Stimulated activated CD8-positive, alpha-beta memory T cell treated with anti-CD3 and anti-CD28 coated beads, Interleukin-4, amount 100 ng/mL, for 4 hours (primary cell): Measurements from ENCODE around the gene C19orf67.
"Not testable (repeated sequence)": the region's sequence is repeated elsewhere in the genome, so short reads cannot be mapped to it uniquely, and the experiment has no call there.

ENCODE experiments used
- DNase-seq, 2 donors: peaks; one replicate each; pipeline ENCODE4 v3.0.0-alpha.2; 2020; ENCODE audit warnings: low read depth in 2 of 2, low spot score in 1 of 2

C19orf67 gene

DNA sequence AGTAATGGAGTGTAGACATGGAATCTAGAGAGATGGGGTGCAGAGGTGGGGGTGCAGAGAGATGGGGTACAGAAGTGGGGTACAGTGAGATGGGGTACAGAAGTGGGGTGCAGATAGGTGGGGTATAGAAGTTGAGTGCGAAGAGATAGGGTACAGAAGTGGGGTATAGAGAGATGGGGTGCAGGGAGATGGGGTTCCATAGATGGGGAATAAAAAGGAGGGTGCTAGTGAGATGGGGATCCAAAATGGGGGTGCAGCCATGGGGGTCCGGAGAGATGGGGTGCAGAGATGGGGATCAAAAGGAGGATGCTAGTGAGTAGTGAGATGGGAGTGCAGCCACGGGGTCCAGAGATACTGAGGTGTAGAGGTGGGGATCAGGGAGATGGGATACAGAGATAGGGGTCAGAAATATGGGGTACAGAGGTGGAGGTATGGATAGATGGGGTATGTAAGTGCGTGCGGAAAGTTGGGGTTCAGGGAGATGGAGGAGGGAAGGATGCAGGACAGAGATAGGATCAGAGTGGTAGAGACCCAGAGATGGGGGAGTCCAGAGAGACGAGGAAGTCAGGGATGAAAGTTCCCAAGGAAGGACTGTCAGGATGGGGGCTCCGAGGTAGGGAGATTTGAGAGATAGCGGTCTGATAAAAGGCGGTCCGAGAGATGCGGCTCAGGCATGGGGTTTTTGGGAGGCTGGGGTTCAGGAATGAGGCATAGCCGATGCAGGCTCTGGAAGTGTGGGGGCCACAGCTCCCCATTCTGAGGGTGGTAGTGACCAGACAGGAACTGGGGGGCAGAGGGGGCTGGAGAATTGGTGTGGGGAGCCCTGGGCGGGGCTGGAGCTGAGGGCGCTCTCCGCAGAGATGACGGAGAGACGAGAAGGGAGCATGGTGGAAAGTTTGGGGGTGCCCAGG, 27.1 kb downstream of the C19orf67 start:
- no peak for DNase-seq

DNA sequence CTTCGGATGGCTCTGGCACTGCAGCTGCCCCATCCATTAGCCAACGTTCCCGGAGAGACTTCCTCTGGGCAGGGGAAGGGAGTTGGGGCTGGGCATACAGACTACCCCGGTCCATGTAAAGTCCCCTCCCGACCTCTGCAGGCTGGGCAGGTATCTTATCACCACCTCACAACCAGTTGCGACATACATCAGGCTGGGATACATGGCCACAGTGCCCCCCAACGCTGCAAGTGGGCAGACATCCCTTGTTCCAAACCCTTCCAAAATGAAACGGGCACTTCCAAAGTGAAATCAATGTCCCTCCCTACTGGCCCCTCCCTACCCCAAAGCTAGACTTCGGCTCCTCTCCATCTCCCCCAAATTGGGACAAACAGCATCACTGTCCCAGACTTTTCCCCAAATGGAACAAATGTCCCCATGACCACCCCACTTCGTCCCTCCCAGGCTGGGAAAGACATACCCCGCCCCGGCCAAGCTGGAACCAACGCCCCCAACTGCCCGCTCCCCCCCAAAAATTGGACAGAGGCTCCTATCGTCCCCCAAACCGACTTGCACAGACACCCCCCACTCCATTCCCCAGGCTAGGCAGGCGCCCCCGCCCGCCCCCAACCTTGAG, 28.7 kb downstream of the C19orf67 start:
- no peak for DNase-seq

DNA sequence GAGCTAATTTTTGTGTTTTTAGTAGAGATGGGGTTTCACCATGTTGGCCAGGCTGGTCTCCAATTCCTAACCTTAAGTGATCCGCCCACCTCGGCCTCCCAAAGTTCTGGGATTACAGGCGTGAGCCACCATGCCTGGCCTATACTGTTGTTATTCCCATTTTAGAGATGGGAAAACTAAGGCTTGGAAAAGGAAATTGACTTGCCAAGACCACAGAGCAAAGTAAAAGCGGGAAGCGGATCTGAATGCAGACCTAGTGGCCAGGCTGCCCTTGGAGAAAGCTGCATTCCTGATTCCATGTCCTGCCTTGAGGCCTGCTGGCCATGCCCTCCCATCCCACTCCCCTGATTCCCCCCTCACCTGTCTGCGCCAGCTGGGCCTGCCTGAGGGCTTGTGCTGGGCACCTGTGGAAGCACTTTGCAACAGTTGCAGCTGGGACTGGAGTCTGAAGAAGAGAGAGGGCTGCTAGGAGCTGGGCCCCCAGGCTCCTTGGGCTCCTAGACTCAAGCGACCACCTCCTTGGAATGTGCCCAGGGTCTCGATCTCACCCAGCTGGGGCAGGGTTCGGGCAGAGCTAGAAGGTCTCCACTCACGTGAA, 29.4 kb downstream of the C19orf67 start:
- DNase-seq: no peak

DNA sequence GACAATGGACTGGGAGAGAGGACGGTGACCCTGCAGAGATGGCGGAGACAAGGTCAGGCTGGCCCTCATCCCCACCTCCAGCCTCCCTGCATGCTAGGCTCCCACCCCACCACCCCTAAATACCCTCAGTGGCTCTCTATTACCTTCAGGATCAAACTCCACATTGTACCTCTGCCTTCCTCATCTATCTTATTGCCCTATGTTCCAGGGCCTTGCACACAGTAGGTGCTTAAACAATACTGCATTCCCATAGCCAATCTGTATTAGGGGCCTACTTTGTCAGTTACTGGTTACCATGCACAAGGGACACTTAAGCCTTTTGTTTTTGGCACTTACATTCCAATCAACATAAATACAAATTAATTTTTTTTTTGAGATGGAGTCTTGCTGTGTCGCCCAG, 30.2 kb downstream of the C19orf67 start:
- no peak for DNase-seq

DNA sequence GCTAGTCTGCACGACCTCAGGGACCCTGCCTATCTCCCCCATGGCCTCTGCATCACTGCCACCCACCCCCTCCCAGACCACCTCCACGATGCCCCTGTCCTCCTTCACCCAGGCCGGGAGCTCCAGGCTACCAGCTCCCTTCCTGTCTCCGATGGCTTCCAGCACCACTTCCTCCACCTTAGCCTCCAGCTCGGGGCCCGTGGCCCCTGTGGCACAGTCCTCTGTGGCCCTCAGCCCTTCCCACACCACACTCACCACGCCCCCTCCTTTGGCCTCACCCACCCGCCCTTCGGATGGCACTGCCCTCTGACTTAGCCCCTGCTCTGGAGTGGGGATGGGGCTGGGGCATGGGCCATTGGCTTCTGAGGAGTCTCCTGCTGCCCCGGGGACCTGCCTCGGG, 30.9 kb downstream of the C19orf67 start:
- DNase-seq: no peak

DNA sequence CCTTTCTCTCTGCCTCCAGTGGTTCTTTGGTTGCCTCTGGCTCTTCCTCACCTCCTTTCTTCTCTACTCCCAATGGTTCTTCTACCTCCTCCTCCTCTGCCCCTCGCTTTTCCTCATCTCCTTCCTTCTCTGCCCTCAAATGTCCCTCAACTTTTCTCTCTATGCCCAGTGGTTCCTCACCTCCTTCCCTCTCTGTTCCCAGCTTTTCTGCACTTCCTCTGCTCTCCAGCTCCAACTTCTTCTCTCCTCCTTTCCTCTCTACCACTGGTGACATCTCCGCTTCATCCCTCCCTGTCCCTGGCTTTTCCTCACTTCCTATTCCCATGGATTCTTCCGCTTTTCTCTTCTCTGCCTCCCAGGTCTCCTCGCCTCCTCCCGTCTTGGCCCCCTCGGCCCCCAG, 31.5 kb downstream of the C19orf67 start:
- no peak for DNase-seq

DNA sequence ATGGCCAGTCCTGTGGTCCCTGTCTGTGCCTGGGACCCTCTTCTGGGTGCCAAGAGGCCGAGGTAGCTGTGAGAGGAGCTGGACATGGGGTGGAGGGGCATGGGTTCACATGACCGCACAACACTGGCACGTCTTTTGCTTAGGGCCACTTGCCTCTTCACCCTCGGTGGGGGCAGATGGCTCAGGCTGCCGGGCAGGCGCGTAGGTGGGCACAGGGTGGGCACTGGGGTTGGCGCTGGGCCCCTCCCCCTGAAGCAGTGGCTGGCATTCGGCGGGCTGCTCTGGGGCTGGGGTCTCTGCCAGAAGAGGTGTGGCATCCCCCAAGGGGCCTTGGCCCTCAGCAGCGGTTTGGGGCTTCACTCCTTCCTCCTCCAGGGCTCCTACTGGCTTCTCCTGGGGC, 32.1 kb downstream of the C19orf67 start:
- DNase-seq: no peak

DNA sequence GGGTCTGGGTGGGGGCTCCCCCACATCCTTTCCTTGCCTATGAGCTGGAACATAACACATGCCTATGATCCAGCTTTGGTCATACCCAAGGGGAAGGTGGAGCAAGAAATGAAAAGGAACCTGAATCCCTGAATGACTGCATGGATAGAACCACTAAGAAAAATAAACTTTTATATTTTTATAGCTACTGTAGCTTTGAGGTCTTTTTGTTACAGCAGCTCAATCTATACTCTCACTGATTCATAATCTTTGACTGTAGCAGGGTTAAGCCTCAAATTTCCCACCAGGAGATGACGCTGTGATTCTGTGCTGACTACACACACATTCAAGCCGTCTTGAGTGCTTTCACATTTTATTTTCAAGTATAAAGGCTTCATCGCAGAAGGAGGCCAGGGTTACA, 32.6 kb downstream of the C19orf67 start:
- DNase-seq: no peak

DNA sequence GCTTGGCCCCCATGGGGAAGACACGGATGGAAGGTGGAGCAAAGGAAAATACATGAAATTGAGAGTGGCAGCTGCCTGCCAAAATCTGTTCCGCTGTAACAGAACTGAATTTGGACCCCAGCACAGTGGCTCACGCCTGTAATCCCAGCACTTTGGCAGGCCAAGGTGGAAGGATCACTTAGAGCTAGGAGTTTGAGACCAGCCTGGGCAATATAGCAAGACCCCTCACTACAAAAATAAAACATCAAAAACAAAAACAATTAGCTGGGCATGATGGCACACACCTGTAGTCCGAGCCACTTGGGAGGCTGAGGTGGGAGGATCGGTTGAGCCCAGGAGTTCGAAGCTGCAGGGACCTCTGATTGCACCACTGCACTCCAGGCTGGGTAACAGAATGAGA, 33.1 kb downstream of the C19orf67 start:
- DNase-seq: no peak

DNA sequence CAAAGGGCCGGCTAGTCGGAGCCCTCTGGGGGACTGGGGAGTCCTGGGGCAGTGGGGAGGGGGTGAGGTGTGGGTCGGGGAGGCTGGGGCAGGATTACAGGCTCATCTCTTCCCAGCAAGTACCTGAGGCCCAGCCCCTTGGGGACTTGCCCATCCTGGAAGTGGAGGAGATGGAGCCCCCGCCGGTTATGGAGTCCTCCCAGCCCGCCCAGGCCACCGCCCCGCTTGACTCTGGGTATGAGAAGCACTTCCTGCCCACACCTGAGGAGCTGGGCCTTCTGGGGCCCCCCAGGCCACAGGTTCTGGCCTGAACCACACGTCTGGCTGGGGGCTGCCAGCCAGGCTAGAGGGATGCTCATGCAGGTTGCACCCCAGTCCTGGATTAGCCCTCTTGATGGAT, 33.6 kb downstream of the C19orf67 start:
- no peak for DNase-seq

DNA sequence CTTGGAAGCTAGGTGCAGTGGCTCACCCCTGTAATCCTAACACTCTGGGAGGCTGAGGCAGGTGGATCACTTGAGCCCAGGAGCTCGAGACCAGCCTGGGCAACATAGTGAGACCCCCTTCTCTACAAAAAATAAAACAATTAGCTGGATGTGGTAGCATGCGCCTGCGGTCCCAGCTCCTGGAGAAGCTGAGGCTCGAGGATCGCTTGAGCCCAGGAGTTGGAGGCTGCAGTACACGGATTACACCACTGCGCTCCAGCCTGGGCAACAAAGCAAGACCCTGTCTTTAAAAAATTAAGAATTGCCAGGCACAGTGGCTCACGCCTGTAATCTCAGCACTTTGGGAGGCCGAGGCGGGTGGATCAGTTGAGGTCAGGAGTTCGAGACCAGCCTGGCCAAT, 34.6 kb downstream of the C19orf67 start:
- DNase-seq: not testable (repeated sequence)

DNA sequence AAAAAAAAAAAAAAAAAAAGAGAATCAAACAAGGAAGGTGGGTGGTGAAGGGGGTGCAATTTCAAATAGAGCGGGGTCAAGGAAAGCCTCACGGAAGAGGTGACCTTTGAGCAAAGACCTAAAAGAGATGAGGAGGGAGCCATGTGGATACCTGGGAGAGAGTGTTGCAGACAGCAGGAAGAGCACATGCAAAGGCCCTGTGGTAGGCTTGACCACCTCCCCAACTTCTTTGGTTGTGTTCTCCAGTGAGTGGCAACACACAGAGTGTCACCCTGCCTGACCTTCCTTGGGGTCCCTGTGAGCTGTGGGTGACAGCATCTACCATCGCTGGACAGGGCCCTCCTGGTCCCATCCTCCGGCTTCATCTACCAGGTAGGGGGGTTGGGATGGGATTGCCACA, 35.1 kb downstream of the C19orf67 start:
- no peak for DNase-seq

DNA sequence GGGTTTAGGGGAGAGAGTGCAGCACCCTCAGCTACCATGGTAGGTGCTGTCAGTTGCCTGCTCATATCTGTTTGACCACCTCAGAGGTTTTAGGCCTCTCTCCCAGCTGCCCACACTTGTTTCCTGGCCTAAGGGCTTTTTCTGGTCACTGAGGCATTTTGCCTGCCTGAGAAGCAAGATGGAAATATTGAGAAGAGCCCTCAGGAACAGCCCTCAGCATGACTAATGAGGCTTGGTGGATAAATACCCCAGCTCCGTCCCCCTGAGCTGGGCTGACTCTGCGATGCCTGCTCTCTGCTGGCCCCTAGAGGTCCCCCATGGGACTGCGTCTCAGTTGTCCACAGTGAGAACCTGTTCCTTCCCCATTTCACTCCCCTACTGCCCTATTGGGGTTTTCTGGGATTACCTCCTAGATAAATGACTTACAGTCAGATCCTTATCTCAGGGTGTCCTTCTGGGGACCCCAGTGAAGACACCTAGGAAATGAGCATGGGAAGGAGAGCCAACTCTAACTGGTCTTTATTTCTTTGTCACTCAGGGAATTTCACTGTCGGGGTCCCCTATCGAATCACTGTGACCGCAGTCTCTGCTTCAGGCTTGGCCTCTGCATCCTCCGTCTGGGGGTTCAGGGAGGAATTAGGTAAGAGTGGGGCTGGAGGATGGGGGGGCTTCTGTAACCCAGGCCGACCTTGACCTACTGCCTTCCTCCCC, 37.0 kb downstream of the C19orf67 start:
- peak; percentile 51 to 72 for DNase-seq

DNA sequence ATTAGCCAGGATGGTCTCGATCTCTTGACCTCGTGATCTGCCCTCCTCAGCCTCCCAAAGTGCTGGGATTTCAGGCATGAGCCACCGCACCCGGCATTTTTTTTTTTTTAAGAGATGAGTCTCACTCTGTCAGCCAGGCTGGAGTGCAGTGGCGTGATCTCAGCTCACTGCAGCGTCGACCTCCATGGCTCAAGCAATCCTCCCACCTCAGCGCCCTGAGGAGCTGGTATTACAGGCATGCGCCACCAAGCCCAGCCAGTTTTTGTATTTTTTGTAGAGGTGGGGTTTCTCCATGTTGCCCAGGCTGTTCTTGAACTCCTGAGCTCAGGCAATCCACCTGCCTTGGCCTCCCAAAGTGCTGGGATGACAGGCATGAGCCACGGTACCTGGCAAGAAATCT, 37.7 kb downstream of the C19orf67 start:
- DNase-seq: not testable (repeated sequence)

DNA sequence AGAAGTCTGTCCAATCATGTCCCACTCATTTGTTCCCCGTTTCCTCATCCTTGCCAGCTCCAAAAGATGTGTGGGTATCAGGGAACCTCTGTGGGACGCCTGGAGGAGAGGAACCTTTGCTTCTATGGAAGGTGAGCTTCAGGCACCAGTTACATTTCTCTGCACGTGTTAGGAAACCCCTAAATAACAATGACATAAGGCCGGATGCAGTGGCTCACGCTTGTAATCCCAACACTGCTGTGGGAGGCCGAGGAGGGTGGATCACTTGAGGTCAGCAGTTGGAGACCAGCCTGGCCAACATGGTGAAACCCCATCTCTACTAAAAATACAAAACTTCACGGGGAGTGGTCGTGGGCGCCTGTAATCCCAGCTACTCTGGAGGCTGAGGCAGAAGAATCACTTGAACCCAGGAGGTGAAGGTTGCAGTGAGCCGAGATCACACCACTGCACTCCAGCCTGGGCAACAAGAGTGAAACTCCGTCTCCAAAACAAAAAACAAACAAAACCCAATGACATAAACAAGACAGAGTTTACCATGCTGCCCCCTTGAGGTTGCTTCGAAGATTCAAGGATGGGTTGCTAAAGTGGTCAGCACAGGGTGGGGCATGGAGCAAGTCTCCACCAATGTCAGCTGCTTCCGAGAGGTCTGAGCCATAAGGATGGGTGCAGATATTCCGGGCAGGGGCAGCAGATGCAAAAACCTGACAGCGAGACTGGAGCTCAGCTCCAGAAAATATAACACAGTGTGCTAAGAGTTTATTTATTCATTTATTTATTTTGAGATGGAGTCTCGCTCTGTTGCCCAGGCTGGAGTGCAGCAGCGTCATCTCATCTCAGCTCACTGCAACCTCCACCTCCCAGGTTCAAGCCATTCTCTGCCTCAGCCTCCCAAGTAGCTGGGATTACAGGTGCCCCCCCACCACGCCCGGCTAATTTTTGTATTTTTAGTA, 42.6 kb downstream of the C19orf67 start:
- DNase-seq: not testable (repeated sequence)

DNA sequence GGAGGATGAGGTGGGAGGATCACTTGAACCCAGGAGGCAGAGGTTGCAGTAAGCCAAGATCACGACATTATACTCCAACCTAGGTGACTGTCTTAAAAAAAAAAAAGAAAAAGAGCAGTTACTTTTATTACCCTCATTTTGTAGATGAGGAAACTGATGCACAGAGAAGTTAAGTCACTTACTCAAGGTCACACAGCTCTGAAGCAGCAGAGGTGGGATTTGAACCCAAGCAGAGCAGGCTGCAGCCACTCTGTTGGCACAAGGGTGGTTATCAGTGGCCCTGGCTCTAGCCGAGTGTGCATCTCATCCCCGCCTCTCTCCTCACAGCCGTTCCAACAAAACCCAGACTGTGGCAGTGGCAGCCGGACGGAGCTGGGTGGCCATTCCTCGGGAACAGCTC, 46.4 kb downstream of the C19orf67 start:
- no peak for DNase-seq

DNA sequence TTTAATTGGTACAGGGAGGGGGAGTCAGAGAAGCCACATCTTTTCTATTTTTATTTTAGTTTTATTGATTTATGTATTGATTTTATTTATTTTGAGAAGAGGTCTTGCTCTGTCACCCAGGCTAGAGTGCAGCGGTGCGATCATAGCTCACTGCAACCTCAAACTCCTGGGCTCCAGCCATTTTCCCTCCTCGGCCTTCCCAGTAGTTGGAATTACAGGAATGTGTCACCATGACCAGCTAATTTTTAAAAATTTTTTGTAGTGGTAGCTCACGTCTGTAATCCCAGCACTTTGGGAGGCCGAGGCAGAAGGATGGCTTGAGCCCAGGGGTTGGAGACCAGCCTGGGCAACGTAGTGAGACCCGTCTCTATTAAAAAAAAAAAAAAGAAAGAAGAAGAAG, 49.9 kb downstream of the C19orf67 start:
- no peak for DNase-seq

DNA sequence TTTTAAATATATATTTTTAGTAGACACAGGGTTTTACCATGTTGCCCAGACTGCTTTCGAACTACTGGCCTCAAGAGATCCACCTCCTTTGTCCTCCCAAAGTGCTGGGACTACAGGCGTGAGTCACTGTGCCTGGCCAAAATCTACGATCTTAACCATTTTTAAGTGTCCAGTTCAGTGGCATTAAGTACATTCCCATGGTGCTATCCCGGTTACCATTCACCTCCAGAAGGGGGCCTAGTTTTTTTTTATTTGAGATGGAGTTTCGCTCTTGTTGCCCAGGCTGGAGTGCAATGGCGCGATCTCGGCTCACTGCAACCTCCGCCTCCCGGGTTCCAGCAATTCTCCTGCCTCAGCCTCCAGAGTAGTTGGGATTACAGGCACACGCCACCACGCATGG, 50.4 kb downstream of the C19orf67 start:
- DNase-seq: not testable (repeated sequence)

DNA sequence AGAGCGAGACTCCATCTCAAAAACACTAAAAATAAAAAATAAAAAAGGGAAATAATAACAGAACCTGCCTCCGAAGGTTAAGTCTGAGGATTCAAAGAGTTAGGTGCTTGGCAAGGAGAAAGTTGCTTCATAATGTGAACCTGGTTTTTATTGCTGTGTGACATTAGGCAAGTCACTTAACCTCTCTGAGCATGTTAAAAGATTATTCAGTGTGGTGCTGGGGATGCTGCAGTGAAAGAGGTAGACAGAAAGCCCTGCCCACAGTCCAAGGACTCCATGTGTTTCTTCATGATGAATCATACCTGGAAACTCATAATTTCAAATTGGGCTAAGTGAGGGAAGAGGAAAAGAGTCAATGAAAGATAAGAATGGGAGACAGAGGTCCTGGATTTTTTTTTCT, 51.6 kb downstream of the C19orf67 start:
- no peak for DNase-seq

DNA sequence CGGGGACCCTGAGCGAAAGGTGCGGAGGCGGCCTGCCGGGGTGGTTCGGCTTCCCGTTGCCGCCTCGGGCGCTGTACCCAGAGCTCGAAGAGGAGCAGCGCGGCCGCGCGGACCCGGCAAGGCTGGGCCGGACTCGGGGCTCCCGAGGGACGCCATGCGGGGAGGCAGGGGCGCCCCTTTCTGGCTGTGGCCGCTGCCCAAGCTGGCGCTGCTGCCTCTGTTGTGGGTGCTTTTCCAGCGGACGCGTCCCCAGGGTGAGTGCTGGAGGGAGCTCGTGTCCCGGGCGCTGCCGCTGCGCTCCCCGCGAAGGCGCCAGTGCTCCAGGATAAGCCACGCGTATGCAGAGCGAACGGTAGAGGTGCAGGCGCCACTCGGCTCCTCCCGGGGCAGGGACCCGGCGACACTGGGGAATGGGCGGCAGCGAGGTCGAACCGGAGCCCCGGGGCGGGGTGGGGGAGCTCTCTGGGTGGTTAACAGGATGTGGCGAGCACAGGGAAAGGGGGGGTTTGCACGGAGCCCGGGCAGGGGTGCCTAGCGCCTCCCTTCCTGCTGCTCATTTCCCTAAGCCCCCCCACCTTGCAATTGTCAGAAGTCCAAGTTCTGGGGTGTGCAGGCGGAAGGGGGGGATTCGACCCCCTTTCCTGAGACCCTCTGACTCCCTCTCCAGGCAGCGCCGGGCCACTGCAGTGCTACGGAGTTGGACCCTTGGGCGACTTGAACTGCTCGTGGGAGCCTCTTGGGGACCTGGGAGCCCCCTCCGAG, 53.7 kb downstream of the C19orf67 start, which contains the start of gene IL27RA:
Gene IL27RA (plus strand): TSS at position 44 of the 762 bp plus-strand sequence. CDS start 111 bp downstream, at position 155.
- peak; percentile 34 to 64 for DNase-seq
